DMS 273 (cell line): Measurements from ENCODE around the gene AURKA.
A peak's percentile ranks its signal among the peaks of the same experiment; 100 is the strongest.
"Not testable (repeated sequence)": the region's sequence is repeated elsewhere in the genome, so short reads cannot be mapped to it uniquely, and the experiment has no call there.

Experiments used
- DNase-seq: peaks from one replicate; lab custom pipeline; 2025; ENCODE audit not compliant: unreplicated experiment; lab: John Stamatoyannopoulos, UW

The AURKA gene

DNA sequence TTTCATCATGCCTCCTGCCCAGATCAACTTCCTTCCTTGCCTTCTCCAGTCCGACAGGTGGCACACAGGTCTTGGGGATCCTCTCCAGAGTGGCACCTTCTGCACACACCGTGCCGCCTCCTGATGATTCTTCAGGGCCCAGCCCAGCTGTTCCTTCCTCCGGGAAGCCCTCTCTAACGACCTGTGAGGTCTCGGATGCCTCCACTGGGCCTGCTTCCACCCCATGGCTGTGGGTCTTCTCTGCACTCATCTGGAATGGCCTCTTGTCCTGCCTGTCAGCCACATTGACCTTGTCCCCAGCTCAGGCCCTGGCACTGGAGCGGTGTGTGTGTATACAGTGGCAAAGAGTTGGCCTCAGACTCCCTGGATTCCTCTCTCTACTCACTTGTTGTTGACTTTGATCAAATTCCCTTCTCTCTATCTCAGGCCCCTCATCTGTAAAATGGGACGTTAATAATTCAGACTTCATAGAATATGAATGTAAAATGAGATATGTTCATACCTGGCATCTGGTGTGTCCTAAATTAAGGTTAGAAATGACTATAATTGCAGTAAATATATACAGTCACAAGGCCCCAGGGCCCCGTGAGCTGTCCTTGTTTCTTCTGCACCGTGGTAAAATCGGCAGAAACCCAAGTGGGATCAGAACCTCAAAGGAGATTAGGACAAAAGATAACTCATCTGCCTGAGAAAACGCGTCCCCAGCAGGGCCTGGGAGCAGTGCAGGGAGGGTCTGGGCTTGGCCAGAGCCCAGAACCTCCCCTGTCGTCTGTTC lies 31.7 kb downstream of the AURKA start:
- DNase-seq = peak; percentile 72

GRCh38 chr20:56359212-56360132 lies 32.5 kb downstream of the AURKA start:
- peak; percentile 83 for DNase-seq

- DNase-seq = peak; percentile 97
These were observed 33.3 kb downstream of the AURKA start, which contains the start of gene FAM210B for GRCh38 chr20:56358600-56359211. Gene FAM210B (plus strand): TSS chr20:56358974. CDS start chr20:56359006, 32 bp downstream.

DNA sequence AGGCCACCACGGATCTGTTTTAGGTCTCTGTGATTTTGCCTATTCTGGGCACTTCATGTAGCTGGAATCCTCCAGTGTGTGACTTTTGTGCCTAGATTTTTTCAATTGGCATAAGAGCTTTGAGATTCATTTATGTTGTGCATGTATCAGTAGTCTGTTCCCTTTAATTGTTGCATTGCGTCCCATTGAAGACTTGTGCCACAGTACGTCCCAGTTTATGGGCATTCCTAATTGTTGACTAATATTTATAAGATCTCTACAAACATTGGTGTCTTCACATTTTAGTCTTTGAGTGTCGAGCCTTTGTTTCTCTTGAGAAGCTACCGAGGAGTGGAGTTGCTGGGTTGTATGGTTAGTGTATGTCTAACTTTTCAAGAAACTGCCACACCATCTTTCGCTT lies 33.9 kb downstream of the AURKA start:
- no peak for DNase-seq

DNA sequence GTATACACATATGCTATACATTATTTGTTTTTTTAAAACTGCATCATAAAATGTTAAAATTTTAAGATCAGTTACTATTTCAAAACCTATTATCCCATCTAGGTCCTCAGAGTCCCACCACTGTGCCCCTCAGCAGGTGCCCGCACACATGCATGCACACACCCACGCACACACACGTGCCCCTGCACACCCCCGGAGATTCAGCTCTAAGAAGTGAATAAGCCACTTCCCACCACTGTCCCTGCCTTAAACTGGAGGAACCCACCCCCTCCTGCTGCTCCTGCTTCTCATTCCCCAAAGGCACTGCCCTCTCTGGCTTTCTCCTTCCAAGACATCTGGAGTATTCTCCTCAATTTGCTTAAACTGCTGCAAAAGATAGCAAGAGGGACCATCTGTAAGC lies 38.7 kb downstream of the AURKA start:
- no peak for DNase-seq

DNA sequence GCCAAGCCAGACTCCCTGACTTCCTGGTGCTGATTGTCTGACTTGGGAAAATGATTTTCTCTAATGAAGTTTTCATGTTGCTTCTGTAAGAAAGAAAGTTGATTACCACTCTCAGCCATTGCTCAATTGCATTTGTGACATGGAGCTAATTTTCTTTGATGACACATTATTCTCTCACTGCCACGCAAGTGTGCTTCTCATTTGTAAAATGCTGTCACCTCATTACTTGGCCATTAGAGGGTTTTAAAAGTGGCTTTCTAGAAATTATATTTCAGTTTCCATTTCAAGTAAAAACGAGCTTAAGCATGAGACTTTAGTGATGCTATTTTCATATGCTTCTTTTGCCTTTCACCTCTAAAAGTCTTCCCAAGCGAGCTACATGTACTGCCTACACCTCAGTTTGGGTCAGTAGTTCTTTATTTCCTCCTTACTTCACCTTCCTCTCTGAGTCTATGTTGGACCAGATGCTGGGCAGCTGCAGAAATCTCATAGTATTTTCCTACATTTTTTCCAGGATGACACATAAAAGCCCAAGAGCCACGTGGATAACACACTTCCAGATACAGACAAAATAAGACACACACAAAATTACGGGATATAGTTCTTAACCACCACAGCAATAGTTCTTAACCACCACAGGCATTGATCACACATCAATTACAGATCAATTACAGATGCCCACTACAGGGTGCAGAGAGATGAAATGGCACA lies 39.5 kb downstream of the AURKA start:
- no peak for DNase-seq

DNA sequence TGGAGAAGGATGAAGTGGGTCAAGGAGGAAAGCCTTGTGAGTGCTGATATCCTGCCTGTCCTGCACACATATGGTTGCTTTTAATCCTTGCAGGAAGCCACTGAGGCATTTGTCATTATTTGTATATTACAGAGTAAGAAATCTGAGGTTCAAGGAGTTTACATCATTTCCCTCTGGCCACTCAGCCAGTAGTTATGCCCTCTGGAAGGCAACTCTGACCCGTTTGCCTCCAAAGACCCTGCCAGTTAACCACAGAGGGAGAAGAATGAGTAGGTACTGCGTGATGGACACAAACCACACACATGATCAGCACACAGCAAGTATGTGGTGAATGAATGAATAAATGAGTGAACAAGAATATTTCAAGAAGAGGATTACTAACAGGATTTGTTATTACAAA lies 41.2 kb downstream of the AURKA start:
- DNase-seq = no peak

GRCh38 chr20:56348746-56349145 lies 43.3 kb downstream of the AURKA start:
- DNase-seq = no peak

- no peak for DNase-seq
These were observed 43.7 kb downstream of the AURKA start for GRCh38 chr20:56348305-56348693.

DNA sequence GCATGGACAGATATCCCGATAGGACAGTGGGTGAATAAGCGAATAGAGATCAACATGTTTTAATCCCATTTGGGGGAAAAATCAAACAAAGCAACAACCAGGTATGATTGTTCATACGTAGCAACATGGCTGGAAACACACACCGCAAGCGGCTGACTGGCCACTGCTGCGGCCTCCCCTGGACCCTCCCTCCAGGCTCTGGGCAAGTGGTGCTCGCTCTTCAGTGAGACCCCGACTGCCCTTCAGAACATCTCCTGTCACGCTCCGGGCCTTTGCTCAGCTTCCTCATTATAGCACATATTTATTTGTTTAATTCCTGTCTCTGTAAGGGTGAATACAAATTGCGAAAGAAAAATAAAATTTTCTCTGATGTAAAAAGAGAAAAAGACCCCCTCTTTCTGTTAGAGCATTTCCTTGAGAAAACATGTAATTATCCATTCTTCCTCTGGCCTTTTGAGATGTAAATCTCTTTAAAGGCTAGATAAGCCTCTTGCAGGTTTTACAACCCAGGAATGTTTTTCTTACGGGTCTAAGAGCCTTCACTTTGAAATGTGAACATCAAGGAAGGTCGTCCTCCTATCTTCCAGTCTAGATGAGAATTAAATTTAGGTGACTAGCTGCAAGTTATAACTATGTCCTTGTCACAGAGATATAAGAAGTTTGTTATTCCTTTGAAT lies 44.2 kb downstream of the AURKA start:
- no peak for DNase-seq

GRCh38 chr20:56345911-56346310 lies 46.1 kb downstream of the AURKA start:
- no peak for DNase-seq

DNA sequence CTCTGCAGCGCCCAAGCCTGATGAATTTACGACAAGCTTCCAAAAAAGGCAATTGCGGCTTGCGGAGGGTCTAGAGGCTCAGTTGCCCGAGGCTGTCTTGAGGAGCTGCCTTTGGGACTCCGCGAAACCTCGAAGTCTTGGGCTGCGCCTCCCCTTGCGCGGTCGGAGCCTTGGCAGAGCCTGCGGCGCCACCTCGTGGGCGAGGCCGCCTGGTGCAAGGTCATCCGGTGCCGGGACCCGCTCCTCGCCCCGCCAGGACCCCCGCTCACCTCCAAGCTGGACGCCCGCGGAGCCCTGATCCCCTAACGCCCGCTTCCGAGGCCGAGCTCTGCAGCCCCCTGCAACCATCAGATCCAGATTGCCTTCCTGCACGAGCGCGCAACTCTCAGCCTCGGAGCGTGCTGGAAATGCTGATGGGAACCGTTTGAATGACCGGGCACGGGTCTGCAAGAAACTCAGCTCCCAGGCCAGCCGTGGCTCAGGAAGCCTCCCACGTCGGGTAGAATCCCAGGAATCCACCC lies 48.1 kb downstream of the AURKA start:
- peak; percentile 75 for DNase-seq

DNA sequence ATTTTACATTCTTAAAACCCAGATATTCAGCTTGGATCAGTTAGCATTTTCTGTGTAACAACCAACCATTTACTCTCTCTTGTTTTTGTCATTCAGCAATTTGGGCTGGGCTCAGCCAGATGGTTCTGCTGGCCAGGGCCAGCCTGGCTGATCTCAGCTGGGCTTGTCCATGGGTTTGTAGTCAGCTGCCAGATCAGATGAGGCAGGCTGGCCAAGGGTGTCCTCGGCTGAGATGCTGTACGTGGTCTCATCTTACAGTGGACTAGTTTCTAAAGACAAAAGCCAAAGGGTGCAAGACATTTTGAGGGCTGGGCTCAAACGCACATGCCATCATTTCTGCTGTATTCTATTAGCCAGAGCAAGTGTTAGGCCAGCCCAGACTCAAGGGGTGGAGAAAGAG lies 49.2 kb downstream of the AURKA start:
- no peak for DNase-seq

DNA sequence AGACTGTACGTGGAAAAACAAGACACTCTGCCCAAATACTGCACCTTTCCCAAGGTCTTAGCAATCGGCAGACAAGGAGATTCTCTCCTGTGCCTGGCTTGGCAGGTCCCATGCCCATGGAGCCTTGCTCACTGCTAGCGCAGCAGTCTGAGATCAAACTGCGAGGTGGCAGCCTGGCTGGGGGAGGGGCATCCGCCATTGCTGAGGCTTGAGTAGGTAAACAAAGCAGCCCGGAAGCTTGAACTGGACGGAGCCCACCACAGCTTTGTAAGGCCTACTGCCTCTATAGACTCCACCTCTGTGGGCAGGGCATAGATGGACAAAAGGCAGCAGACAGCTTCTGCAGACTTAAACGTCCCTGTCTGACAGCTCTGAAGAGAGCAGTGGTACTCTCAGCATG lies 55.3 kb downstream of the AURKA start:
- DNase-seq = not testable (repeated sequence)

DNA sequence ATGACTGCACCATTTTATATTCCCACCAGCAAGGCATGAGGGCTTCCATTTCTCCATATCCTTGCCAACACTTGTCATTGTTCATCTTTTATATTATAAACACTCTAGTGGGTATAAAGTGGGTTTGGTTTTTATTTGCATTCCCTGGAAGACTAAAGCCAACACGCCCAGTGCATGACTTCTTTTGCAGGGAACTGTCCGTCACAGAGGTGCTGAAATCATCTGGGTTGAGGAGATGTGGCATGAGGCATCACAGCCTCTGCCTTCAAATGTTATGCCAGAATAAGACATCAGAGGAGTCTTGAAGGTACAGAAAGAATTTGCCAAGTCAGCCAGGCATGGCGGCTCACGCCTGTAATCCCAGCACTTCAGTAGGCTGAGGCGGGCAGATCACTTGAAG lies 63.2 kb downstream of the AURKA start:
- DNase-seq = peak; percentile 9

DNA sequence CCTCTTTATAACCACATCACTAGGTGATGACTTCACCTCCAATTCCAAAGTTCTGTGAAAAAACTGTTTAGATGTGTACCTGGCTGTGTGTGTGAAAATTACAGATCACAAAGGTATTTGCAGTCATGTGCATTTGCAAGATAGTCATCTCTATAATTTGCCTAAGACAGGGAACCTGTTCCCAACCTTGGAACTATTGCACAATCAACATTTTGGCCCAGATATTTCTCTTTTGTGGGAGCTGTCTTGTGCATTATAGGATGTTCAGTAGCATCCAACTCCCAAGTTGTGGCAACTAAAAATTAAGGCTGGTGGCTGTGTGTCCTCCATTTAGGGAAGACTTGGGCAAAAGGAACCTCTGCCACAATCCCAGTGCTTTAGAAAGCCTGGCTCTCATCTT lies 67.2 kb downstream of the AURKA start:
- no peak for DNase-seq

- no peak for DNase-seq
These were observed 68.4 kb downstream of the AURKA start for GRCh38 chr20:56323656-56324055.

DNA sequence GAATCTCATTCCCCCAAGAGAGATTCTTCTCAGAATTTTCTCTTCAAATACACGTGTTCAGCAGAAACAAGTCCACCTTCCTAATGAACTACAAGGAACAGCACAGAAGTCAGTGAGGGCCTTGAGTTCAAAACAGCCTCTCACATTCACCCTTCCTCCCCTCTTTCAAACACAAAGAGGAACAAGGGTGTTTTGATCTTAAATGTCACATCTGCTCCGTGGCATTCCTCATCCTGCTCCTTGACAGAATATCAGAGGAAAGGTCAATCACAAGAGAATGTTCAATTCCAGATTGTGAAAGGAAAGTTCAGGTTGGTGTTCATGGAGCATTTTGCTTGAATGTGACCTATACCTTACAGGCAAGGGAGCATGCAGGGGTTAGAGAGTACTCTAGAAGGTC lies 68.8 kb downstream of the AURKA start:
- no peak for DNase-seq

- no peak for DNase-seq
These were observed 69.3 kb downstream of the AURKA start for GRCh38 chr20:56322681-56323080.
